GM12892 (cell line): ENCODE data around the gene HOXC10.

Experiments
- POLR2A ChIP-seq: IDR thresholded peaks from 2 replicates; pipeline ENCODE4 v1.6.1; 2011; ENCODE audit warnings: low read depth, low read length, control low read depth
- POLR2AphosphoS5 ChIP-seq: IDR thresholded peaks from 2 replicates; pipeline ENCODE4 v1.6.1; 2011; ENCODE audit warnings: low read depth, low read length, control low read depth
- TAF1 ChIP-seq: IDR thresholded peaks from 2 replicates; pipeline ENCODE4 v1.6.1; 2011; ENCODE audit warnings: low read depth, mild to moderate bottlenecking, control low read depth, low read length, borderline replicate concordance

DNA sequence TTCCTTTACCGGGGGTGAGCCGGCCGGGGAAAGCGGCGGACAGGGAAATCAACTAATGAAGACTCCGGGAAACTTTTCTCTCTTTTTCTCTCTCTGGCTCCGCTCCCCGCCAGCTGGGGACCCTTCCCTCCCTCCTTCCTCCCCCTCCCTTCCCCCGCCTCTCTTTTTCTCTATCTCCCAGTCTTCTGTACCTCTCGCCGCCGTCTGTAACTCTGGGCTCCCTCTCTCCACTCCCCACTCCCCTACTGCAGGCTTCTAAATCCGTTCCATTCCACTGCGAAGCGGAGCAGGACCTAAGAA, 18.9 kb upstream of the HOXC10 start:
- TF ChIP-seq POLR2A (no peak), TAF1 (no peak), POLR2AphosphoS5 (no peak)
